NCI-H1092 (cell line): Measurements from ENCODE around the gene LRRK1.

Source experiments
- DNase-seq: peaks from one replicate; lab custom pipeline; 2025; lab: John Stamatoyannopoulos, UW

LRRK1 gene

DNA sequence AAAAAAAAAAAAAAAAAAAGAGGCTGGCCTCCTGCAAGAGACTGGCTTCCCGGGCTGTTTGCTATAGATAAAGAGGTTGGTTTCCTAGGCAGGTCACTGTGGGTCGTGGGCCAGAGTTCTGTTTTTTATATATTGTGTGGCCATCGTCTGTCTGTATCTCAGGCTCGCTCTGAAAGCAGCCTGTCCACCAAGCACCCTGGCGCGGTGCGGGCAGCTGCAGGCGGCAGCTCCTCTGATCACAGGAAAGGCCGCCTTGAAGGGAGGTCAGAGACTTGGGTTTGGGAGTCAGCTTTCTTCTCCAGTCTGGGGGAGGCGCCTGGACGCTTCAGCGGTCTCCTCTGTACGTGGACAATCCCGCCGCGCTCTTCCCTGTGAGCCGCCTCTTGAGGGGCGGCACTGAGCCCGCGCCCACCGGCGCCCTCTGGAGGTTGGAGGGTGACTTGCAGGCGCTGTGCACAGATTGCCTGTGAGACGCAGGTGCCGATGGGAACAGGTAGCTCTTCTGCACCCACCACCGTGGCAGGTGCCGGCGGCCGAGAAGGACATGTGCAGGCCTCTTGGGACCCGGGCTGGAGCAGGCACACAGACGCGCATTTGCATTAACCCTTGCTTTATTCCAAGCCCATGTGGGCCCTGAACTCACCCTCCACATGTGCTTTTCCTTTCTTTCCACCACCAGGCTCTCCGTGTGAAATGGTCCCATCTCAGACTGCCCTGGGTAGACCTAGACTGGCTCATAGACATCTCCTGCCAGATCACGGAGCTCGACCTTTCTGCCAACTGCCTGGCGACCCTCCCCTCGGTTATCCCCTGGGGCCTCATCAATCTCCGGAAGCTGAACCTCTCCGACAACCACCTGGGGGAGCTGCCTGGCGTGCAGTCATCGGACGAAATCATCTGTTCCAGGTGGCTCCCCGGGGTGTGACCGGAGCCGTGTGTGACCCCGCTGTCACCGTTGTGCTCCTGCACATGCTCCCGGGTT, 89.3 kb downstream of the LRRK1 start:
- DNase-seq: peak; percentile 70

DNA sequence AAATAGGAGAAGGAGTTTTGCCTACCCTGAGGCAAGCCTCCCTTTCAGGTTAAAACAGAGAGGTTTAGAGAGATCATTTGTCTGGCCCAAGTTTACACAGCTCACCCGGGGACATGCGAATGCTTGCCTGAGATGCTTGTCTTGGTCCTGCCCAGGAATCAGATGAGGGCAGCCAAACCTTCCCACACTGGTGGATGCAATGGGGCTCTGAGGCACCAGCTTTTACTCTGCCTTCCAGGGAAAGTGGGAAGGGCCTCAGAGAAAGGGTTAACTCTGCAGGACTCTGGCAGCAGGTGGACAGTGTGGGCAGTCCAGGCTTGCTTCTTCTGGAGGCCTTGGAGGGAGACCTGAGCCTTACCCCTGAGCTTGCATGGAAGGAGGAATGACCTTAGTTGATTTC, 90.0 kb downstream of the LRRK1 start:
- no peak for DNase-seq

DNA sequence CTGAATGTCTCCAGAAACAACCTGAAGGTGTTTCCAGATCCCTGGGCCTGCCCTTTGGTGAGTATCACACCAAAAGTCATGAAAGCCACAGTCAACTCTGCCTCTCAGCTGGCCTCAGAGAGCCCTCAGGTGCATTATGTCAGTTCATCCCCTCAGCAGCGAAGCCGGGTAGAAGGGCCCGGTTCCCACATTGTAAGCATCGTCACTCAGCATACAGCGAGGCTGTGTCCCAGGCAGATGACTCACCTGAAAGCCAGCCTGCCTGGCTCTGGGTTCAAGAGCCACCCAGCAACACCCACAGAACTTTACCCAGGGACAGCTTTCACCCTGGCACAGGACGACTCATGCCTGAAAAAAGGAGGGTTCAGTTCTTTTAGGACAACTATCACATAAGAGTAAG, 91.6 kb downstream of the LRRK1 start:
- DNase-seq: no peak

DNA sequence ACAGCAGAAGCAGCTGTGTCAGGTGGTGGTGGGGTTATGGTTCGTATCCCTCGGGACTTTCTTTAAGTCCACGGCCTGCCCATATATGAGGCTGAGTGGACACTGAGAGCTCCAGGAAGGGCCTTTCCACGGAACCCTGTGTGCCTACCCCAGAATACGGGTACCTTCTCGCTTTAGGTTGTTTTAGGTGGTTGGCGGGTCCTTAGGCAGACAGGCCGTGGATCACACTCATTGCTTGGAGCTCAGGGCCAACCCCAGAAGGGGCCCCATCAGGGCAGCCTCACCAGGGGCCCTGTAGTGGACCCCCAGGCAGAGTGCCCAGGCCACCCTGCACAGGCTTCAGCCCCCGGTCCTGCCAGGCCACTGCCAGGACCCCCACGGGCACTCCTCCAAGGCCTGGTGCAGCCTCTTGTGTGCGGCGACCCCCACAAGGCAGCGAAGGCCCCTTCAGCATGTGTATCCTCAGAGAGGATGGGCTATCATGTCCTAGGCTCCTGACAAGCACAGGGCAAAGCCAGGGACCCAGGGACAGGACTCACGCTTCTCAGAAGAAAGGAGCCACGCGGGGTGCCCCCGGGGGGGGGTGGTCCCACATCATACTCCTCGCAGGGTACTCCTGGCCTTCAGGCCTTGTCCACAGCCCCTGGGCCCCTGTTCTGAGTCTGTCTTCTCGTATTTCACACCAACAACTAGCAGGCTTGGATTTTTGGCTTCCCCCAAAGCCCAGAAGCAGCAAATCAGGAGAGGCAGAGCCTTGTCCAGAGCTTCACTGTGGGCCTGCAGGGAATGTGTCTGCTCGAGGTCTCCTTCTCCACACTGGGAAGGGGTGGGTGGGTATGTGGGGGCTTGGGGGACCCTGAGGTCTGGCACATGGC, 93.4 kb downstream of the LRRK1 start:
- DNase-seq: no peak

DNA sequence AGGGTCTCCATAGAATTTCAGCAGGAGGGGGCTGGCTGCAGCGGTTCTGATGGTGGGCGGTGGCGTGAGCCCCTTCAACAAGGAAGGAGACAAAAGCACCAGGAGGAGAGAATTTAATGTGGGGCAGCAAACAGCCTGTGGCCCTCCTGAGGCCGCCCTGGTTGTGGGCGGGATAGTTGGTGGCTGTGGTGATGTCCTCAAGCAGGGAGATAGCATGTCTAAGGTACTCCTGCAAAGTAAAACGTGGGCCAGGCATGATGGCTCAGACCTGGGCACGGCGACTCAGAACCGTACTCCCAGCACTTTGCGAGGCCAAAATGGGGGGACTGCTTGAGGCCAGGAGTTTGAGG, 94.0 kb downstream of the LRRK1 start:
- no peak for DNase-seq

DNA sequence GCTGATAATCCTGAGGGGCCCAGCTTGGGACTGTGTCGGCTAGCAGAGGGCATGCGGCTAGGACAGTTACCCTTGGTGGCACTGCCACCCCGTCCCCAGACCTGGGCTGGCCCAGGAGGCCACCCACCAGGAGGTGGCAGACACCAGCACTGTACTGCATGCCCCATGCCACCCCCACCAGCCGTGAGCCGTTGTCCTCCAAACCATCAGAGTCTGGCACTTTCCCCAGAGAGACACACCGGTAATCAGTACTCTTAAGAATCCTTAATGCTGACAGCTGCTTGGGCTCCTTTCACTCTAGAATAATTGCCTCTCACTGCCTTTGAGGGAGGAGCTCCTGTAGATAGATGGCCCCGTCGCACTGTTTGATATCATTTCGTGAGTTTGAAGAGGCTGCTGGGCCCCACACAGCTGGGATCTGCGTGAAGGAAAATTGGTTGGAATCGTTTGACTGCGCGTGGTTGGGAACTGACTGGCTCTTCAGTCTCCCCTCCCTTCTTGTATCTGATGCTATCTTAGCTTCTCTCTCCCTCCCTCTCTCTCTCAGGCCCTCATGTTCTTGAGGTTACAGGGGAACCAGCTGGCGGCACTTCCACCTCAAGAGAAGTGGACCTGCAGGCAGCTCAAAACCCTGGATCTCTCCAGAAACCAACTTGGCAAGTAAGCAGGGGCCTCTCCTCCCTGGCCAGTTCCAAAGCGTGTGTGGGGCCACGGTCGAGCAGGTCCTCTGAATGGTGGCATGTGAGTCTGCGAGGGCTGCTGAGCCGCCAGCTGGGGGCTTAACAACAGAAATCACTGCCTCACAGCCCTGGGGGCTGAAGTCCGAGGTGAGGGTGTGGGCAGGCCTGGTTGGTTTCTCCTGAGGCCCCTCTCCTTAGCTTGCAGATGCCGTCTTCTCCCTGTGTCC, 94.9 kb downstream of the LRRK1 start:
- DNase-seq: peak; percentile 42

DNA sequence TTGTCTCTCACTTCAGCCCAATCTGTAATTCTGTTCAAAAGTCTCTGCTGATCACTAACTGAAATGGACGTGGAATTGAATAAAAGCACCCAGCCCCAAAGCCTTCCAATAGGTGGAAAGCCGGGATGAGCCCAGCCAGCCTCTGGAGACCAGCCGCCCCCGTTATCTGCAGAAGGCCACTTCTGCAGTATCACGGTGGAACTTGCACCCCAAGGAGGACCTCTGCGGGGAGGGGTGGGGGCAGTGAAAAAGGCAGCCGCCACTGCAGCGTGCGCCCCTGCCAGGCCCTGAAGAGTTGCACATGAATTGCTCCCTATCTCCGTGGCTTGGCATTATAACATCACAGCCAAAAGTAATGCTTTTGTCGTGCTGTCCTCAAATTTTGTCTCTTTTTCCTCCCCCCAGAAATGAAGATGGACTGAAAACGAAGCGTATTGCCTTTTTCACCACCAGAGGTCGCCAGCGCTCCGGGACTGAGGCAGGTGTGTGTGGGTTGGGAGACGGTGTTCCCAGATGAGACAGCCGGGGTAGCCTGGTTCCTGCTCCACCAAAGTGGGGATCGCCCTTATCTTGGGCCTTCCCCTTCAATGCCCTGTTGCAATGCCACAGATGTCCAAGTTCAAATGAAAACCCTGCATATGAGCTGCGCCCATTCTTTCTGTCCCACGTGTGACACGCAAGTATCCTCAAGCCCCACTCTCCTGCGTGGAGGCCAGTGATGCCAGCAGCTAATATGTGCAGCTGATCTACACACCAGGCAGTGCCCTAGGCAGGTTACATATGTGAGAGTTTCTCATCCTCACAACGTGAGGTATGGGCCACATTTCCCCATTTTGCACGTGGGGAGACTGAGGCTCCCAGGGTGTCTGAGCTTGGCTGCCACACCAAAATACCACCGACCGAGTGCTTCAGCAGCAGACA, 96.0 kb downstream of the LRRK1 start:
- peak; percentile 25 for DNase-seq

DNA sequence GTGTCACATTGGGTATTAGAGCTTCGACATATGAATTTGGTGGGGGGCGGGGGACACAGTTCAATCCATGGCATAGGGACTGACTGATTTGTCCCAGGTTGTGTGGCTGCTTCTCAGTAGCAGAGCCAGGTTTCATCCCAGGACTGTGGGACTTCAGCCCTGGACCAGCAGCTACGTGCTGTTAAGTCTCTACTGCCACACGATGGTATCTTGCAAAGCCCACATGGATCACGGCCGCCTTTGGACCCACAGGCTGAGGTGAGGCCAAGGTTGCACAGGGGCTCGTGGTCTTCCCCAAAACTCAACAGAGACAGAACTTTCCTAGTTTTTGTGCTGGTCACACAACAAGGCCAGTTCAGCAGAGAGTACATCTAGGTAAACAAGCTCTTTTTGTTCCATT, 97.4 kb downstream of the LRRK1 start:
- DNase-seq: no peak

DNA sequence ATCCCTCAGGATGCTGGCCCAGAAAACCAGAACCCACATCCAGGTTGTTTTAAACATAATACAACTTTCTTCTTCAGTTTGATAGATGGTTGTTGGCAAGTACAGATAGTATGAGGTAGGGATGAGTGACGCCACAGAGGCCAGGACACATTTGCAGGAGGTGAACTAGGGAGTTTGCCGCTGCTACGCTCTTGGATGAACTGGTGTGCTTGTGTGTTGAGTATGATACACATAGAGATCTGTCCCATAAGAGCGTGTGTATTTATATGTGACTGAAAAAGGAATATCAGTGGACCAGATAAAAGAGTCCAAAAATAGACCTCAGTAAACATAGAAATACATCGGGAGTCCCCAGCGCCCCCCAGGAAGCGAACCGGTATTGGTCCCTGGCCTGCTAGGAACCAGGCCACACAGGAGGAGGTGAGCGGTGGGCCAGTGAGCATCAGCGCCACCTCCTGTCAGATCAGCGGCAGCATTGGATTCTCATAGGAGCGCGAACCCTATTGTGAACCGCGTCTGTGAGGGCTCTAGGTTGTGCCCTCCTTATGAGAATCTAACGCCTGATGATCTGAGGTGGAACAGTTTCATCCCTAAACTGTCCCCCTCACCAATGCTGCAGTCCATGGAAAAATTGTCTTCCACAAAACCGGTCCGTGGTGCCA, 98.1 kb downstream of the LRRK1 start:
- DNase-seq: no peak

DNA sequence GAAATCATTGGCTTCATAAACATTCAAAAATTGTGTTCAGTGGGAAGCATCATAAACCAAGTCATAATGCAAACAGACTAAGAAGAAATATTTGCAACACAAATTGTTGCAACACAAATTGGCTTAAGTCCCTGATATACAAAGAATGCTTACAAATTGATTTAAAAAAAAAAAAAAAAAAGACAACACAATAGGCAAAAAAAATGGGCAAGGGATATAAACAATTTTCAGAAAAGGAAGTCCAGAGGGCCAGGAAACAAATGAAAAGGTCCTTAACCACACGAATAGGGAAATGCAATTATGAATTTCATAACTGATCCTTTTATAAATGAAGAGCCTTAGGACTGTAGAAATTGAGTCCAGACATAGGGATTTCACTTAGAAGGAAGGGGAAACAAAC, 98.9 kb downstream of the LRRK1 start:
- DNase-seq: no peak

DNA sequence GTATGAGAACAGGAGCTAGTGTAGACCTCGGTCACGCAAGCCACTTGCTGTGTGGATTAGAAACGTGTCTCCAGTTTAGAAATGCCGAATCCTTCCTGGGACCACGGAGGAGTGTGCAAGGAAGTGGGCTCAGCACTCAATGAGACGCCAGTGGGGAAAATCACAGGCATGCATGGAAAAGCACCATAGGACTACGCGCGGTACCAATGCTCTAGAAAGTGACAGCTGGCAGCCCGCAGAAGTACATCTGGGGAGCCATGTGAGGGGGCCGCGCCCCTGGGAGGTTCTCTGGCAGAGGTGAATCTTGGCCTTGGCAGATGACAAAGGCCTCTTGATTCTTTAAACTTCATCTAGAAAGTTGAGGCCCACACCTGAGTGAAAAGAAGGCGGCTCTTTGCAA, 99.3 kb downstream of the LRRK1 start:
- no peak for DNase-seq

DNA sequence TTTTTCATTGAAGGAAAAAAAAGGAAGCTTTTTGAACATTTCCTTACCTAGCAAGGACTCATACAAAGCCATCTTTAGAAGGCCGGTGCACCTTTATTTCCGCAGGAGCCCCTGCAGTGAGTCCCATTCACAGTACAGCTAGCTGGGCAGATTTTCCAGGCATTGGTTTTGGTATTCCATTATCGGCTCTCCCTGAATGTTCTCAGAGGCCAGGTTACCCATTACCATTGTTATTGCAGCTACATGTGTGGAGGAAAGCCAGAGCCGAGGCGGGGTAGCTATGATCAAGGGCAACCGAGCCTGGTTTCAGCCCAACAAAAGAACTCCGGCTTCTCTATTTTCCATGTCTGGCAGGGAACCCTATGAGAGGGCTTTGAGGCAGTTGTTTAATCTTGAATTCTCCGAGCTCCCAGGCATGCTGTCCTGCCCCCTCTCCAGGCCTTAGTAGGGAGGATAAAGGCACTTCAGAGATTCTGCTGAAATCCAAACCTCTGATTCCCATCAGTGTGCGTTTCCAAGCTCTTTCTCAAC, 100.3 kb downstream of the LRRK1 start:
- DNase-seq: no peak

DNA sequence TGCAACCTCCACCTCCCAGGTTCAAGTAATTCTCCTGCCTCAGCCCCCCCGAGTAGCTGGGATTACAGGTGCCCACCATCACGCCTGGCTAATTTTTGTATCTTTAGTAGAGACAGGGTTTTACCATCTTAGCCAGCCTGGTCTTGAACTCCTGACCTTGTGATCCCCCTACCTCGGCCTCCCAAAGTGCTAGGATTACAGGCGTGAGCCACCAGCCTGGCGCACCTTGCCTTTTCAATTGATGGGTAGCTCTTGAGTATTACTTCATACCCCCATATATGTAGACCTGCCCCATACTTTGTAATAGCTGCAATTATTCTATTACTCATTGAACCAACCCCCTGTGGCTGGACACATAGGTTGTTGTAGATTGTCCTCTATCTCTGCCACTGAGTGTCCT, 101.3 kb downstream of the LRRK1 start:
- DNase-seq: no peak

DNA sequence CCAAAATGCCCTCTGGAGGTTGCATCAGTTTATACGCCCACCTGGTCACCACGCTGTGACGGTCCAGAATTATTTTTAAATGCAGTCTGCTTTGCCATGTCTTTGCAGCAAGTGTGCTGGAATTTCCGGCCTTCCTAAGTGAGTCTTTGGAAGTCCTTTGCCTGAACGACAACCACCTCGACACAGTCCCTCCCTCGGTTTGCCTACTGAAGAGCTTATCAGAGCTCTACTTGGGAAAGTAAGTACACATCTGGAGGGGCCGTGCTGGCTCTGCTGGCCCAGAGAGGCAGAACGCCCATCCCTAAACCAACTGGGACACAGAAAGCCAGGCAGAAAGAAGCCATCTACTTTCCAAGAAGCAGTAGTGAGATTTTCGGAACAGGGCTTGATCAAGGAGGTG, 101.8 kb downstream of the LRRK1 start:
- DNase-seq: no peak

DNA sequence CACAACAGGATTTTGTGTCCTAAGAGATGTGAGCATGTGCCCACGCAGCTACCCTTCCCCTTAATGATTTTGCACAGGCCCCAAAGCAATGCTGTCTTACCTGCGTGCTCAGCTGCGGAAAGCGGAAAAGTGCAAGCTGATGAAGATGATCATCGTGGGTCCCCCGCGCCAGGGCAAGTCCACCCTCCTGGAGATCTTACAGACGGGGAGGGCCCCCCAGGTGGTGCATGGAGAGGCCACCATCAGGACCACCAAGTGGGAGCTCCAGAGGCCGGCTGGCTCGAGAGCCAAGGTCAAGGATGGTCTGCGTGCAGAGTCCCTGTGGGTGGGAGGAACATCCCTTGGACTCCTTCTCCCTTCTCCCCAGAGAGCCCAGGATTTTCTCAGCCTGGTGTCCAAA, 103.1 kb downstream of the LRRK1 start:
- no peak for DNase-seq

DNA sequence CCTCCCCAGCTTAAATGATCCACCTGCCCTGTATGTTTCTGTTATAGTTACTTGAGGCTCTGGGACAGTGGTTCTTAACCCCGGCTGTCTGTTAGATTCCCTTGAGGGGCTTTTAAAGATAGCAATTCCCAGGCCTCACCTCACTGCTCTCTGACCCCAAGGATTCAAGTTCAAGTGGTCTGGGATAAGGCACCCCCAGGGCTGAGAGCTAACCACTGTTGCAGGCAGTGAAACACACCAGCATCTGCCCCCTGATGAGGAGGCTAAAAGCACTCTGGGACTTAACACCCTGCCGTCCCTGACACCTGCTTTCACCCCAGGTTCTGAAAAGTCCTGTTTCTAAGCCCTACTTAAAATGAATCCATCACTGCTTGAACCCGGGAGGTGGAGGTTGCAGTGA, 103.7 kb downstream of the LRRK1 start:
- DNase-seq: no peak

DNA sequence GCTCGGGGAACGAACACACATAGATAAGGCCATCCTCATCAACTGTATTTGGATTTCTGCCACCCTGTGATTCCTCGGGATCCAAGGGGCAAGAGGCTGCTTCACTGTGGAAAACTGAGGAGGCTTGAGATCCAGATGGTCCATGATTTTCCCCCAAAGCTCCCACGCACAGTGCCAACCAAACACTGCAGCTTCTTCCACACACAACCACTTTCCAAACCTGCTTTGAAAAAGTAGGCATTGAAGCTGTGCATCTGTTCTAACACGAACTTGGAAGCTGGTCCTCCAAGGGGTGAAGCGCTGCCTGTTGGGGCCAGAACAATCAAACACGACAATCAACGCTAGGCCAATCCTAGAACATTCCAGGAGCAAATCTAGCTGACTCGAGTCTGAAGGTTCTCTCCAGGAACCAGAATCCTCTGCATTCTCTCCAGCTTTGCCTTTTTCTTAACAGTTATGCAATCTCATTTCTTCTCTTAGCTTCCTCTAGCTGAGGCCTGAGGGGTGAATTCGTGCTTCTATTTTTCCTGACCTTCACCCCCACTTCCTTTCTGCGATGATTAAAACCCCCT, 104.4 kb downstream of the LRRK1 start:
- DNase-seq: no peak

DNA sequence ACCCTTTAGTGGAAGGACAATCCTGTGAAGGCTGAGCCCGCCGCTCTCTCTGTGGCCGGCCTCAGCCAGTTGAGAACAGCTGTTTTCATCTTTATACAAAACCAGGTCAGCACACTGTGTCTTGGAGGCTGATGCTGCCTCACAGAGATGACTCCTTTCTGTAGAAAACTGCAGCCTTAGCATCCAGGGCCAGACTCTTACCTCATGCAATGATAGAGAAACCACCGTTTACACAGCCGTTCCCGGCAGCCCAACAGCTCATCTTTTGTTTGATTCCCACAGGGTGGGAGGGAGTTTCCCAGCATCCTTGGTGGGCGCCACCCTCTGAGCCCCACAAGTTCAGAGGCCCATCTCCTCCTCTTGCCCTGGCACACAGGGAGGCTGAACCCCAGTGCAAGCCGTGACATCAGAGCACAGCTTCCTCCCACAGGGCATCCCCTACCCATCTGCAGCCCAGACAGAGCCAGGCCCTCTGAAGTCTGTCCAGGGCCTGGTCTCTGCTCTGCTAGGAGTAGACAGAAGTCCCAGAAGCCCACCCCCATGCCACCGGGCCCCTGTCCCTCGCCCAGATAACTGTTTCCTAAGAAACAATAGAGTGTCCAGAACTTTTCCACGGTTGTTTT, 105.0 kb downstream of the LRRK1 start:
- no peak for DNase-seq
